PFSK-1 (cell line): ENCODE data around the gene PDE8B.

Experiments used
- FOXP2 ChIP-seq: optimal IDR thresholded peaks from 2 replicates; pipeline ENCODE3; 2011; ENCODE audit warnings: borderline replicate concordance, control low read depth, inconsistent platforms; ENCODE audit not compliant: insufficient read depth; ENCODE audit errors: extremely low read length, extremely low read depth
- POLR2AphosphoS5 ChIP-seq: IDR thresholded peaks from 2 replicates; pipeline ENCODE4 v1.6.1; 2012; ENCODE audit warnings: low read depth, mild to moderate bottlenecking, control low read depth, low read length, moderate library complexity
- SIN3A ChIP-seq: IDR thresholded peaks from 2 replicates; pipeline ENCODE4 v1.6.1; 2012; ENCODE audit warnings: mild to moderate bottlenecking, low read length, moderate library complexity, borderline replicate concordance; ENCODE audit not compliant: insufficient read depth
- TAF1 ChIP-seq: IDR thresholded peaks from 2 replicates; pipeline ENCODE4 v1.6.1; 2012; ENCODE audit warnings: low read length, control low read depth, borderline replicate concordance; ENCODE audit not compliant: insufficient read depth
- TF ChIP-seq, protein P1 (sequence below), 2 experiments: IDR thresholded peaks; 2 replicates each; pipeline versions ENCODE4 v1.6.1 to v1.8.0; 2011 to 2012; ENCODE audit warnings: low read depth in 2 of 2, low read length in 2 of 2, control low read depth in 1 of 2, inconsistent platforms in 1 of 2, mild to moderate bottlenecking in 1 of 2, moderate library complexity in 1 of 2; ENCODE audit not compliant: insufficient read depth in 1 of 2

Gene PDE8B

DNA sequence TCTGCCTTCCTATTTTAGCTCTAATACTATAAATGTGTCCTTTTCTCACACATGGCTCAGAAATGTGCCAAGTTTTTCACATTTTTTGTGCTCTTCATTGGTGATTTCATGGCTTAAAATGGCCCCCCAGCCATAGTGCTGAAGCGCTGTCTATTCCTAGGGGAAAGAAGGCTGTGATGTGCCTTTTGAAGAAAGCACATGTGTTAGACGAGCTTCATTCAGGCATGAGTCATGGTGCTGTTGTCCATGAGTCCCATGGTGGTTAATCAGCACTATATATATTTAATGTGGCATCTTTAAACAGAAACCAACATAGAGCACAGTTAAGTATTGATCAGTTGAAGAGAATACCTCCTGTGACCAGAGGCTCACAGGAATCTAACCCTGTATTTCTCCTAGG lies 55.8 kb downstream of the PDE8B start:
- no peak for TF ChIP-seq SIN3A
- TF ChIP-seq TAF1 = no peak
- no peak for TF ChIP-seq FOXP2
- TF ChIP-seq, protein P1, sequence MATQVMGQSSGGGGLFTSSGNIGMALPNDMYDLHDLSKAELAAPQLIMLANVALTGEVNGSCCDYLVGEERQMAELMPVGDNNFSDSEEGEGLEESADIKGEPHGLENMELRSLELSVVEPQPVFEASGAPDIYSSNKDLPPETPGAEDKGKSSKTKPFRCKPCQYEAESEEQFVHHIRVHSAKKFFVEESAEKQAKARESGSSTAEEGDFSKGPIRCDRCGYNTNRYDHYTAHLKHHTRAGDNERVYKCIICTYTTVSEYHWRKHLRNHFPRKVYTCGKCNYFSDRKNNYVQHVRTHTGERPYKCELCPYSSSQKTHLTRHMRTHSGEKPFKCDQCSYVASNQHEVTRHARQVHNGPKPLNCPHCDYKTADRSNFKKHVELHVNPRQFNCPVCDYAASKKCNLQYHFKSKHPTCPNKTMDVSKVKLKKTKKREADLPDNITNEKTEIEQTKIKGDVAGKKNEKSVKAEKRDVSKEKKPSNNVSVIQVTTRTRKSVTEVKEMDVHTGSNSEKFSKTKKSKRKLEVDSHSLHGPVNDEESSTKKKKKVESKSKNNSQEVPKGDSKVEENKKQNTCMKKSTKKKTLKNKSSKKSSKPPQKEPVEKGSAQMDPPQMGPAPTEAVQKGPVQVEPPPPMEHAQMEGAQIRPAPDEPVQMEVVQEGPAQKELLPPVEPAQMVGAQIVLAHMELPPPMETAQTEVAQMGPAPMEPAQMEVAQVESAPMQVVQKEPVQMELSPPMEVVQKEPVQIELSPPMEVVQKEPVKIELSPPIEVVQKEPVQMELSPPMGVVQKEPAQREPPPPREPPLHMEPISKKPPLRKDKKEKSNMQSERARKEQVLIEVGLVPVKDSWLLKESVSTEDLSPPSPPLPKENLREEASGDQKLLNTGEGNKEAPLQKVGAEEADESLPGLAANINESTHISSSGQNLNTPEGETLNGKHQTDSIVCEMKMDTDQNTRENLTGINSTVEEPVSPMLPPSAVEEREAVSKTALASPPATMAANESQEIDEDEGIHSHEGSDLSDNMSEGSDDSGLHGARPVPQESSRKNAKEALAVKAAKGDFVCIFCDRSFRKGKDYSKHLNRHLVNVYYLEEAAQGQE (IDR thresholded peaks at IDR 0.05; ENCODE audit: insufficient read depth in 1 of 2, low read depth in 2 of 2, low read length in 2 of 2) = no peak
- TF ChIP-seq POLR2AphosphoS5 = no peak

DNA sequence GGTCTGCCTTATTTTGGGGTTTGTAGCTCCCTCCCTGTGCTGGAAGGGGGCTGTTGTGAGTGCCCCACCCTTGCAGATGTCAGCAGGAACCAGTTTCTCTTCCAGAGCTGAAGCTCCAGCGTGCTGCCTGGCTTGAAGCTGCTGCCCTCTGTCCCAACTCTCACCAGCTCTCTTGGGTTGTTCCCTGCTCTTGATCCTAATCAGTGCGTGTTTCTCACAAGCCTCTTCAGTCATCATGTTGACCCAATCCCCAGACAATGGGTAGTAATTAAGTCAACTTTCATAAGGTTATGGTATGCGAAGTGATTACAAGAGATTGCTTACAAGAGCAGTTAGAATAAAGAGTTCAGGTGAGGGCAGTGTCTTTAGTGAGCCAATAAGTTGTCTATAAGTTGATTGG lies 57.0 kb downstream of the PDE8B start:
- TF ChIP-seq, protein P1 (IDR thresholded peaks at IDR 0.05; ENCODE audit: insufficient read depth in 1 of 2, low read depth in 2 of 2, low read length in 2 of 2) = no peak
- TF ChIP-seq TAF1 (no peak), POLR2AphosphoS5 (no peak)

DNA sequence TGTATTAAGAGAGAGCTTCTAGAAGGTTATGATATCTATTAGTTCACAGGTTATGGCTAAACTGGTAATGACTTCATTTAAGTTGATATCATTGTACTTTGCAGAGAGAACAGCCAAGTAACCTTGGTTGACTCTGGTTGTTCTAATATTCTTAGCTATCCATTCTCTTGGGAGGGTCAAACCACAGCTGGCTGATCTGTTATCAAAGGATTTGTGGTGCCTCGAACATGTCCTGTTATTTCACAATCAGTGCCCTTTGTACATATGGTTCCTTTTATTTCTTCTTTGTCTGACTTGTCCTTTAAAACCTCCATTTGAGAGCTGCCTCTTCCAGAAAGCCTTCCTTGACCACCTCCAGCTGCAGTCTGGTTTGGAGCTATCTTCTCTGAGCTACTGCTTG lies 61.7 kb downstream of the PDE8B start:
- no peak for TF ChIP-seq TAF1
- no peak for TF ChIP-seq POLR2AphosphoS5
- TF ChIP-seq FOXP2 = no peak
- no peak for TF ChIP-seq SIN3A
- TF ChIP-seq, protein P1 (IDR thresholded peaks at IDR 0.05; ENCODE audit: insufficient read depth in 1 of 2, low read depth in 2 of 2, low read length in 2 of 2) = no peak

DNA sequence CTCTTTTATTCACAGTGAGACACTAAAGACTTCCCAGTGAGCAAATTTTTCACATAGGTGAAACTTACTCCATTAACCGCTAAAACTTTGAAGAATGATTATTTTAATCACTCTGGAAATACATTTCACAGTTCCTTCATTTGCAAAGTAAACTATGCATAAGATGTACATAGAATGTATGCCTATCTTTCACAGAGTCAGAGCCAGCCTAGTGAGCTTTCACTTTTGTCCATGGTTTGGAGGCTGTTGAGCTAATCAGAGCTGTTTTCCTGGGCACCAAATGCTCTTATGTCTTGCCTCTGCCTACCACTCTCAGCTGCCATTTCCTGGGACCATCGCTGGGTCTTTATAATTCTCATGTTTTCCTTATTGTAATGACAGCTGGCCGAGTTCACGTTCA lies 67.3 kb downstream of the PDE8B start:
- TF ChIP-seq FOXP2 = no peak
- no peak for TF ChIP-seq TAF1
- TF ChIP-seq POLR2AphosphoS5 = no peak
- no peak for TF ChIP-seq SIN3A
- TF ChIP-seq, protein P1 (IDR thresholded peaks at IDR 0.05; ENCODE audit: insufficient read depth in 1 of 2, low read depth in 2 of 2, low read length in 2 of 2) = no peak

DNA sequence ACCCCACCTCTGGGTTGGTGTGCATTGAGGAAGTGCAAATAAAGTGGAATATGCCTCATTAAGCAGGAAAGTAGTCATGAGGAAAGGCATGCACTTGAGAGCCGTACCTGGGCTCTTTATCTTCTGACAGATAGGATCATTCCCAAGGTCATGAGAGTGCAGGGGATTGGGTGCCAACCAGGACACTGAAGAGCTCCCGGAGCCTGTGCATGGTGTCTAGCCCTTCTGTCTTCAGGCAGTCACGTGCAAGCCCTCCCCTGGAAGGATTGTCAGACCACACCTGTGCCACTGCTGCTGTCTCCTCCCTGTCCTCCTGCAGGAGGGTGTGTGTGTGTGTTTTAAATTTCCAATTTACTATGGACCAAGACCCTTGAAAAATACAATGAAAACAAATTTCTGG lies 69.6 kb downstream of the PDE8B start:
- no peak for TF ChIP-seq FOXP2
- no peak for TF ChIP-seq SIN3A
- TF ChIP-seq, protein P1 (IDR thresholded peaks at IDR 0.05; ENCODE audit: insufficient read depth in 1 of 2, low read depth in 2 of 2, low read length in 2 of 2) = no peak
- TF ChIP-seq TAF1 = no peak
- no peak for TF ChIP-seq POLR2AphosphoS5
